ENCODE measurements around the gene CYP3A5.
"Not testable (repeated sequence)": the region's sequence is repeated elsewhere in the genome, so short reads cannot be mapped to it uniquely, and the experiment has no call there.

The CYP3A5 gene

DNA sequence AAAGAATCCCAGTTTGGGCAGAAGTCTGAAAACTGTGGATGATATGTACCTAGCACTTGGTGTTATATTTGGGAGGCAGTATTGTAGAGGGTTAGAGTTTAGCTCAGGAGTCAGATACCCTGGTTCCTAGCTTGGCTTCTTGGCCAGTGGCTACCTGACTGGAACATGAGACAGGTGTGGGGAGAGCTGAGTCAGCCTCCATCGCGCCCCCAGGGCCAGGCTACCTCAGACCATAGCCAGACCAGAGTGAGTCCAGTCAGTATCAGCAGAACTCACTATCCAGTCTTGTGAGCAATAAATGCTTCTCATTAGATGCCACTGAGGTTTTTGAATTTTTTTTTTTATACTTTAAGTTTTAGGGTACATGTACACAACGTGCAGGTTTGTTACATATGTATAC is 26.0 kb downstream of the CYP3A5 start:
- TF ChIP-seq, protein P1, sequence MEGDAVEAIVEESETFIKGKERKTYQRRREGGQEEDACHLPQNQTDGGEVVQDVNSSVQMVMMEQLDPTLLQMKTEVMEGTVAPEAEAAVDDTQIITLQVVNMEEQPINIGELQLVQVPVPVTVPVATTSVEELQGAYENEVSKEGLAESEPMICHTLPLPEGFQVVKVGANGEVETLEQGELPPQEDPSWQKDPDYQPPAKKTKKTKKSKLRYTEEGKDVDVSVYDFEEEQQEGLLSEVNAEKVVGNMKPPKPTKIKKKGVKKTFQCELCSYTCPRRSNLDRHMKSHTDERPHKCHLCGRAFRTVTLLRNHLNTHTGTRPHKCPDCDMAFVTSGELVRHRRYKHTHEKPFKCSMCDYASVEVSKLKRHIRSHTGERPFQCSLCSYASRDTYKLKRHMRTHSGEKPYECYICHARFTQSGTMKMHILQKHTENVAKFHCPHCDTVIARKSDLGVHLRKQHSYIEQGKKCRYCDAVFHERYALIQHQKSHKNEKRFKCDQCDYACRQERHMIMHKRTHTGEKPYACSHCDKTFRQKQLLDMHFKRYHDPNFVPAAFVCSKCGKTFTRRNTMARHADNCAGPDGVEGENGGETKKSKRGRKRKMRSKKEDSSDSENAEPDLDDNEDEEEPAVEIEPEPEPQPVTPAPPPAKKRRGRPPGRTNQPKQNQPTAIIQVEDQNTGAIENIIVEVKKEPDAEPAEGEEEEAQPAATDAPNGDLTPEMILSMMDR (IDR thresholded peaks at IDR 0.05; ENCODE audit: extremely low read depth, missing control alignments): no peak
- no peak for DNase-seq (ENCODE audit: low spot score)

DNA sequence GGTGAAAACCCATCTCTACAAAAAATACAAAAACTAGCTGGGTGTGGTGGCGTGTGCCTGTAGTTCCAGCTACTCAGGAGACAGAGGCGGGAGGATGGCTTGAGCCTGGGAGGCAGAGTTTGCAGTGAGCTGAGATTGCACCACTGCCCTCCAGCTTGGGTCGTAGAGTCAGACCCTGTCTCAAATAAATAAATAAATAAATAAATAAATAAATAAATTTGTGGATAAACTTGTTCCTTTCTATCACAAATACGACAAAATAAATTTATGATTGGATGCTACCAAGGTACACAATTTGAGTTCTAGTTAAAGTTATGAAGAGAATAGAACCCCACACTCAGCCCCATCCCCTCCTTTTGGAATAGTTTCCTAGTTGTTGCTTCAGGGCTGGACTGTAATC is 26.5 kb downstream of the CYP3A5 start:
- not testable (repeated sequence) for DNase-seq (ENCODE audit: low spot score)

DNA sequence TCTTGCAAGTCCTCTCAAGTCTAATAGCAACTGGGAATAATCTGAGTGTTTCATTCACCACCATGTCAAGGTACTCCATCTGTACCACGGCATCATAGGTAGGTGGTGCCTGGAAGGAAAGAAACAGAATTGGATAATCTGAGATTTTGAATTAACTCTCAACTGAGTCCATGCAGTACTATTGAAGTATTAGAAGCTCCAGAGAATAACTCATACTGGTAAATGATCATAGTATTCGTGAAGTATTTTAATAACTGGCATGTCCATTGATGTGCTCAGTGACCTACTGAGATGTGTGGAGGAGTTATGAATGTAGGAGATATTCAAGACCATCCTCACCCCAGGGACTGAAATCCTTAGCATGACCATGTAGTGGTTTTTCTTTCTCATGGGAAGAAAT is 27.1 kb downstream of the CYP3A5 start:
- TF ChIP-seq, protein P1 (IDR thresholded peaks at IDR 0.05; ENCODE audit: extremely low read depth, missing control alignments): no peak
- DNase-seq (ENCODE audit: low spot score): no peak

DNA sequence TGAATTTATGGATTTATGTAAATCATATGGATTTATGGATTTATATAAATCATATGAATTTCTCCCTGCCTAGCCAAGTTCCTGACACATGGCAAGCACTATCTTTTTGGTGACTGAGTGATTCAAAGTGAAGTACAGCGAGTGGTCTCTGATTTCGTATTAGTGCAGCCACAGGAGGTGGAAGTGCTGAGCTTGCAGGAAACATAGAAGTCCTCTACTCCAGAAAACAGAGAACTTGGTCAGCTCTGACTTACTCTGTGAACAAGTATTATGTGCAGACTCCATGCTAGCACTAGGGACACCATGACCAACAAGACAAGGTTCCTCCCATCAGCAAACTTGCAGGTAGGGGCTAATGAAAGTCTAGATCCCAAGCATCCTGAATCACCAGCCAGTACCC is 28.5 kb downstream of the CYP3A5 start:
- no peak for DNase-seq (ENCODE audit: low spot score)
- TF ChIP-seq, protein P1 (IDR thresholded peaks at IDR 0.05; ENCODE audit: extremely low read depth, missing control alignments): no peak

DNA sequence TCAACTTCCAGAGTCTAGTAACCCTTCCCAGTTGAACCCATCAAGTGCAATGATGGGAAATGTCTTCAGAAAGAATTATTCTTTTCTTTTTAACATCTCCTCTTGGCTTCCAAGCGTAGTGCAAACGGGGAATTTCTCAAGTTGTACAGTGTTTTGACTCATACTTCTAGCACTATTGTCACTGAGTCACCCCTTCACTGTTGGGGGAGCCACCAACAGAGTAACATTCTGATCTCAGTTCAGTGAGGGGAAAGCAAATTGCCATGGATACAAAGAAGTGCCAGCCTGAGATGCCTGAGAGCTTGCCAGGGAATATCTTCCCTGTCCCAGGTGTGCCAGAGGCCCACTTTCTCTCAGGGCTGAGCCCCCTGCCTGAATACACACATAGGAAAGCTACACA is 31.0 kb downstream of the CYP3A5 start:
- TF ChIP-seq, protein P1 (IDR thresholded peaks at IDR 0.05; ENCODE audit: extremely low read depth, missing control alignments): no peak
- no peak for DNase-seq (ENCODE audit: low spot score)

DNA sequence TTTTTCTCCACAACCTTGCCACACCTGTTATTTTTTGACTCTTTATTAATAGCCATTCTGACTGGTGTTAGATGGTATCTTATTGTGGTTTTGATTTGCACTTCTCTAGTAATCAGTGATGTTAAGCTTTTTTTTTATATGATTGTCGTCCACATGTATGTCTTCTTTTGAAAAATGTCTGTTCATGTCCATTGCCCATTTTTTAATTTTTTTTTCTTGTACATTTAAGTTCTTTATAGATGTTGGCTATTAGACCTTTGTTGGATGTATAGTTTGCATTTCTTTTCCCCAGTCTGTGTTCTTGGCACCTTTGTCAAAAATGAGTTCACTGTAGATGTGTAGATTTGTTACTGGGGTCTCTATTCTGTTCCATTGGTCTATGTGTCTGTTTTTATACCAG is 34.2 kb downstream of the CYP3A5 start:
- no peak for DNase-seq (ENCODE audit: low spot score)
- TF ChIP-seq, protein P1 (IDR thresholded peaks at IDR 0.05; ENCODE audit: extremely low read depth, missing control alignments): no peak

DNA sequence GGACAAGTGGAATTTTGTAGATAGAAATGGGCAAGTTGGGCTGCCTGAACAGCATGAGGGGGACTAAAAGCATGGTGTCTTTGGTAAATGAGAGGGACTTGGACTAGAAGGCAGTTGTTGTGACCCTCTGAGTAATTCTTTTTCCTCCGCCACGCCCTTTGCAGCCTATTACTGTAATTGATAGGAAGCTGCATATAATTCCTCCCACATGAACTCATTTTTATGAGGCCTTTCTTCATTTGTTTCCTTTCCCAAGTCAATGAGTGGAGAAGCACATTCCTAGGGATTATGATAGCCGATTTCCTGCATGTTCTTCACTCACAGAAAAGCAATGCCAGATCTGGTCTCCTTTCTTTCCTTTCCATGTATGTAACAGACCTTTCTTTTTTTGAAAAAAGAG is 35.4 kb downstream of the CYP3A5 start:
- no peak for DNase-seq (ENCODE audit: low spot score)

DNA sequence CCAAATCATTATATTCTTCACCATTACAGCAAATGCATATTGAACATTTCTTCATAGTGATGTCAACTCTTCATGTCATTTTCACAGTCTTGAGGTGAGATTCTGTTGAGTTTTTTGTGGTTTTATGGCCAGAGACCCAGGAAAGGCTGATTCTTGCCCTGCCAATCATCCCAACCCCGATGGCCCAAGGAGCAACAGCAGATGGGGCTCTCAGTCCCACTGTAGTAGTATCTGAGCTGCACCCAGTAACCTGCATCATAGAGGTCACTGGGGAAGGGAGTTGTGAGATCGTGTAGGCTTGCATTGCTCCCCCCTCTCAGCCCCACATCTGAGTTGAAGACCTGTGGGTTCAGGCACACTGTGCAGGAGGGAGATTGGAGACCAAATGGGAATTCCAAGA is 36.3 kb downstream of the CYP3A5 start:
- no peak for DNase-seq (ENCODE audit: low spot score)
- TF ChIP-seq, protein P1 (IDR thresholded peaks at IDR 0.05; ENCODE audit: extremely low read depth, missing control alignments): no peak

More for the DNA sequence above, 35.4 kb downstream of the CYP3A5 start:
- TF ChIP-seq, protein P1 (IDR thresholded peaks at IDR 0.05; ENCODE audit: extremely low read depth, missing control alignments): no peak
